Osteoblast (primary cell): Measurements from ENCODE around the gene LEO1. TPM values are rescaled to one million over a fixed set of nuclear protein-coding genes. Genes with fewer than 3 reads are reported as not detected.

Experiments used
- DNase-seq: peaks from one replicate; pipeline ENCODE4 v3.0.0; 2011; ENCODE audit warnings: low spot score, mixed read lengths; ENCODE audit not compliant: insufficient read length; ENCODE audit errors: missing footprints
- H2AFZ ChIP-seq: 2 replicates; pipeline ENCODE4 v1.6.0; 2011; ENCODE audit warnings: mild to moderate bottlenecking, low read length
- H3K27ac ChIP-seq: 2 replicates; pipeline ENCODE4 v1.5.1; 2011; ENCODE audit warnings: mild to moderate bottlenecking, low read depth, low read length, moderate library complexity
- H3K27me3 ChIP-seq: 2 replicates; pipeline ENCODE4 v1.6.0; 2012; ENCODE audit warnings: mild to moderate bottlenecking, control low read depth, inconsistent platforms, low read length, moderate library complexity; ENCODE audit not compliant: insufficient read depth
- H3K36me3 ChIP-seq: 2 replicates; pipeline ENCODE4 v1.5.1; 2011; ENCODE audit warnings: mild to moderate bottlenecking, low read length, control low read depth, moderate library complexity; ENCODE audit not compliant: insufficient read depth
- H3K4me1 ChIP-seq: 2 replicates; pipeline ENCODE4 v1.5.1; 2011; ENCODE audit warnings: mild to moderate bottlenecking, low read length, control low read depth, moderate library complexity; ENCODE audit not compliant: insufficient read depth
- H3K4me2 ChIP-seq: 2 replicates; pipeline ENCODE4 v1.6.0; 2011; ENCODE audit warnings: mild to moderate bottlenecking, low read length; ENCODE audit not compliant: insufficient read depth
- H3K4me3 ChIP-seq: fragments of 200-600 bp; sonication (generic); 3 replicates; pipeline ENCODE4 v1.5.1; 2012; ENCODE audit warnings: mild to moderate bottlenecking, low read length, inconsistent platforms; ENCODE audit not compliant: insufficient read depth
- H3K79me2 ChIP-seq: 2 replicates; pipeline ENCODE4 v1.6.0; 2012; ENCODE audit warnings: mild to moderate bottlenecking, low read length, control low read depth, inconsistent platforms; ENCODE audit not compliant: insufficient read depth
- H3K9me3 ChIP-seq: 2 replicates; pipeline ENCODE4 v1.5.1; 2011; ENCODE audit warnings: low read depth, low read length, control low read depth
- H4K20me1 ChIP-seq: 2 replicates; pipeline ENCODE4 v1.6.0; 2012; ENCODE audit warnings: mild to moderate bottlenecking, low read length, control low read depth; ENCODE audit not compliant: insufficient read depth
- CTCF ChIP-seq: IDR thresholded peaks from 2 replicates; pipeline ENCODE4 v1.5.1; 2011; ENCODE audit warnings: mild to moderate bottlenecking, low read depth, low read length, moderate library complexity; ENCODE audit errors: extremely low read depth
- total RNA-seq: library from RNA; depleted of rRNA; stranded (reverse); fragments of >200 nt; gene quantifications from 2 replicates; pipeline ENCODE4 v1.2.3, GENCODE V29; 2012

LEO1 gene
- total RNA-seq, 1 donor = 16.3 TPM

- H3K36me3 ChIP-seq = peaks cover 23% of the 10 kb centered on the region
- H4K20me1 ChIP-seq = peaks cover 3% of the 10 kb centered on the region
- no peak for DNase-seq
- no peaks in the 10 kb centered on the region for H3K9me3 ChIP-seq
- H3K4me2 ChIP-seq = no peak overlapping the region
- no peaks in the 10 kb centered on the region for H3K27me3 ChIP-seq
- H3K4me1 ChIP-seq = peaks cover 9% of the 10 kb centered on the region
- peaks cover 65% of the 10 kb centered on the region for H3K79me2 ChIP-seq
- H3K4me3 ChIP-seq = no peak overlapping the region
- no peak overlapping the region for H2AFZ ChIP-seq
- no peak overlapping the region for H3K27ac ChIP-seq
- no peak for TF ChIP-seq CTCF
These were observed 5.9 kb downstream of the LEO1 start for GRCh38 chr15:51965691-51966090.

- Histone ChIP-seq H3K4me2 (no peak overlapping the region), H3K9me3 (no peaks in the 10 kb centered on the region), H3K4me3 (no peak overlapping the region), H4K20me1 (no peaks in the 10 kb centered on the region), H3K36me3 (peaks cover 68% of the 10 kb centered on the region), H3K27ac (no peak overlapping the region), H2AFZ (no peak overlapping the region), H3K79me2 (no peaks in the 10 kb centered on the region), H3K4me1 (no peaks in the 10 kb centered on the region), H3K27me3 (no peaks in the 10 kb centered on the region)
- TF ChIP-seq CTCF = no peak
- no peak for DNase-seq
These were observed 16.1 kb downstream of the LEO1 start for GRCh38 chr15:51955504-51955903.

- H3K27me3 ChIP-seq = no peaks in the 10 kb centered on the region
- no peaks in the 10 kb centered on the region for H3K9me3 ChIP-seq
- no peaks in the 10 kb centered on the region for H3K79me2 ChIP-seq
- no peak for DNase-seq
- no peaks in the 10 kb centered on the region for H4K20me1 ChIP-seq
- no peak overlapping the region for H3K27ac ChIP-seq
- peaks cover 73% of the 10 kb centered on the region for H3K36me3 ChIP-seq
- TF ChIP-seq CTCF = no peak
- no peak overlapping the region for H3K4me2 ChIP-seq
- H3K4me3 ChIP-seq = no peak overlapping the region
- H2AFZ ChIP-seq = no peak overlapping the region
- no peaks in the 10 kb centered on the region for H3K4me1 ChIP-seq
These were observed 18.8 kb downstream of the LEO1 start for GRCh38 chr15:51952805-51953204.

GRCh38 chr15:51947124-51947523 lies 24.5 kb downstream of the LEO1 start:
- no peak for TF ChIP-seq CTCF
- peaks cover 69% of the 10 kb centered on the region for H3K36me3 ChIP-seq

More at GRCh38 chr15:51947124-51947523, 24.5 kb downstream of the LEO1 start:
- no peaks in the 10 kb centered on the region for H3K27me3 ChIP-seq
- no peak overlapping the region for H3K27ac ChIP-seq
- no peak overlapping the region for H2AFZ ChIP-seq
- H3K4me2 ChIP-seq = no peak overlapping the region
- no peaks in the 10 kb centered on the region for H3K79me2 ChIP-seq
- H3K4me1 ChIP-seq = no peaks in the 10 kb centered on the region
- no peaks in the 10 kb centered on the region for H3K9me3 ChIP-seq
- no peak overlapping the region for H3K4me3 ChIP-seq
- DNase-seq = no peak
- no peaks in the 10 kb centered on the region for H4K20me1 ChIP-seq
